H1 (cell line): ENCODE data around the gene ASTN2. TPM values are rescaled to one million over a fixed set of nuclear protein-coding genes. Genes with fewer than 3 reads are reported as not detected.

Source experiments
- CTCF ChIA-PET: fragments of 300-600 bp; sonication (Branson Sonifier 250); formaldehyde crosslinking; loops from one replicate; lab custom pipeline; 2021; ENCODE audit not compliant: partially characterized antibody; lab: Charles Lee
- POLR2A ChIA-PET: fragments of 300-600 bp; sonication (Branson Sonifier 250); formaldehyde crosslinking; loops from one replicate; lab custom pipeline; 2021; ENCODE audit warnings: inconsistent platforms; ENCODE audit not compliant: partially characterized antibody; lab: Charles Lee
- DNase-seq, 2 experiments: peaks; one replicate each; pipeline versions ENCODE4 v3.0.0 to v3.0.0-alpha.2; 2010 to 2022; ENCODE audit warnings: low spot score in 2 of 2, low read depth in 1 of 2, mixed read lengths in 1 of 2
- FAIRE-seq: peaks from 2 replicates; lab custom pipeline; 2011; peaks lifted over from hg19 to GRCh38; lab: Jason Lieb, UNC
- H2AFZ ChIP-seq: 2 replicates; pipeline ENCODE4 v1.8.1; 2012; ENCODE audit warnings: low read length, inconsistent platforms
- H2AK5ac ChIP-seq: 2 replicates; pipeline ENCODE4 v1.6.1; 2013; ENCODE audit warnings: low read depth, low read length
- H2BK120ac ChIP-seq: replicated peaks from 2 replicates; pipeline ENCODE3; 2013; ENCODE audit warnings: low read depth, low read length, inconsistent platforms
- H2BK12ac ChIP-seq: 2 replicates; pipeline ENCODE4 v1.6.1; 2013; ENCODE audit warnings: low read depth, low read length
- H2BK15ac ChIP-seq: 2 replicates; pipeline ENCODE4 v1.6.1; 2013; ENCODE audit warnings: low read length
- H2BK20ac ChIP-seq: 2 replicates; pipeline ENCODE4 v1.6.1; 2013; ENCODE audit warnings: low read length
- H2BK5ac ChIP-seq: 2 replicates; pipeline ENCODE4 v1.6.1; 2013; ENCODE audit warnings: low read depth, low read length
- H3K14ac ChIP-seq: 2 replicates; pipeline ENCODE4 v1.6.1; 2013; ENCODE audit warnings: inconsistent platforms; ENCODE audit not compliant: insufficient read length
- H3K18ac ChIP-seq: 2 replicates; pipeline ENCODE4 v1.6.1; 2013; ENCODE audit warnings: low read length; ENCODE audit errors: extremely low read depth
- H3K23ac ChIP-seq: 2 replicates; pipeline ENCODE4 v1.6.1; 2013; ENCODE audit warnings: inconsistent platforms; ENCODE audit not compliant: insufficient read length
- H3K23me2 ChIP-seq: 2 replicates; pipeline ENCODE4 v1.6.1; 2013; ENCODE audit warnings: low read depth, low read length
- H3K27ac ChIP-seq: 2 replicates; pipeline ENCODE4 v1.6.1; 2011; ENCODE audit warnings: low read depth, low read length, inconsistent platforms
- H3K27me3 ChIP-seq, 4 experiments: replicated peaks in 1 of 4; 1 replicate in 1 of 4; 2 replicates in 3 of 4; pipeline versions ENCODE4 v1.6.1 to v1.8.1; 2011 to 2013; ENCODE audit warnings: low read length in 3 of 4, mild to moderate bottlenecking in 3 of 4, inconsistent platforms in 2 of 4, mixed read lengths in 2 of 4, moderate library complexity in 1 of 4; ENCODE audit not compliant: control insufficient read depth in 3 of 4, insufficient read depth in 3 of 4; ENCODE audit errors: extremely low read depth in 1 of 4
- H3K36me3 ChIP-seq, 4 experiments: 2 replicates each; pipeline versions ENCODE4 v1.6.1 to v1.8.1; 2011 to 2013; ENCODE audit warnings: mild to moderate bottlenecking in 4 of 4, low read length in 3 of 4, moderate library complexity in 2 of 4, control low read depth in 1 of 4, inconsistent platforms in 1 of 4; ENCODE audit not compliant: insufficient read depth in 4 of 4, control insufficient read depth in 2 of 4
- H3K4ac ChIP-seq: replicated peaks from 2 replicates; pipeline ENCODE3; 2013; ENCODE audit warnings: low read length, low read depth, mixed read lengths, inconsistent platforms; ENCODE audit not compliant: insufficient read length
- H3K4me1 ChIP-seq, 4 experiments: replicated peaks in 1 of 4; 1 replicate in 1 of 4; 2 replicates in 3 of 4; pipeline versions ENCODE4 v1.6.1 to v1.8.1; 2011 to 2013; ENCODE audit warnings: low read length in 3 of 4, inconsistent platforms in 2 of 4, mixed read lengths in 1 of 4; ENCODE audit not compliant: insufficient read depth in 4 of 4, control insufficient read depth in 3 of 4
- H3K4me2 ChIP-seq, 2 experiments: 2 replicates each; pipeline versions ENCODE4 v1.6.1 to v1.8.1; 2011 to 2013; ENCODE audit warnings: low read depth in 2 of 2, low read length in 2 of 2, control low read depth in 1 of 2, inconsistent platforms in 1 of 2, mild to moderate bottlenecking in 1 of 2; ENCODE audit not compliant: insufficient read depth in 1 of 2
- H3K4me3 ChIP-seq, 4 experiments: fragments of 200-600, 300-600 bp in 1 of 4; sonication (generic), shearing (Covaris generic), sonication (Bioruptor Twin) in 1 of 4; 2 replicates each; pipeline versions ENCODE4 v1.5.1 to v1.8.1; 2011 to 2016; ENCODE audit warnings: low read length in 4 of 4, low read depth in 3 of 4, control low read depth in 2 of 4, inconsistent platforms in 2 of 4, mild to moderate bottlenecking in 2 of 4, mixed read lengths in 1 of 4, moderate library complexity in 1 of 4; ENCODE audit not compliant: insufficient read depth in 2 of 4; ENCODE audit errors: extremely low read depth in 1 of 4
- H3K56ac ChIP-seq: replicated peaks from 2 replicates; pipeline ENCODE3; 2013; ENCODE audit warnings: low read depth, mild to moderate bottlenecking, mixed read lengths, low read length, inconsistent platforms; ENCODE audit not compliant: insufficient read length
- H3K79me1 ChIP-seq: 2 replicates; pipeline ENCODE4 v1.6.1; 2013; ENCODE audit warnings: low read depth, low read length, control low read depth
- H3K79me2 ChIP-seq, 2 experiments: 2 replicates each; pipeline versions ENCODE4 v1.6.1 to v1.8.1; 2012 to 2013; ENCODE audit warnings: low read length in 2 of 2, mild to moderate bottlenecking in 2 of 2, inconsistent platforms in 1 of 2; ENCODE audit not compliant: insufficient read depth in 2 of 2, control insufficient read depth in 1 of 2
- H3K9ac ChIP-seq, 4 experiments: replicated peaks in 1 of 4; 1 replicate in 1 of 4; 2 replicates in 3 of 4; pipeline versions ENCODE4 v1.6.1 to v1.8.1; 2011 to 2013; ENCODE audit warnings: low read depth in 3 of 4, low read length in 3 of 4, control low read depth in 2 of 4, mild to moderate bottlenecking in 2 of 4, moderate library complexity in 2 of 4, inconsistent platforms in 1 of 4; ENCODE audit errors: extremely low read depth in 1 of 4
- H3K9me3 ChIP-seq, 2 experiments: 2 replicates each; pipeline versions ENCODE4 v1.6.1 to v1.8.1; 2012 to 2013; ENCODE audit warnings: mild to moderate bottlenecking in 2 of 2, moderate library complexity in 2 of 2, control low read depth in 1 of 2, inconsistent platforms in 1 of 2, low read depth in 1 of 2, low read length in 1 of 2, mixed read lengths in 1 of 2; ENCODE audit not compliant: insufficient read depth in 2 of 2
- H4K20me1 ChIP-seq, 2 experiments: replicated peaks in 1 of 2; 2 replicates each; pipeline versions ENCODE3 to v1.8.1; 2011 to 2013; ENCODE audit warnings: inconsistent platforms in 2 of 2, low read length in 2 of 2, mild to moderate bottlenecking in 1 of 2; ENCODE audit not compliant: insufficient read depth in 2 of 2, control insufficient read depth in 1 of 2
- H4K5ac ChIP-seq: 2 replicates; pipeline ENCODE4 v1.6.1; 2013; ENCODE audit warnings: low read length, low read depth, mixed read lengths, inconsistent platforms; ENCODE audit not compliant: insufficient read length
- H4K8ac ChIP-seq: 2 replicates; pipeline ENCODE4 v1.8.0; 2013; ENCODE audit warnings: mild to moderate bottlenecking, moderate library complexity, low read length, inconsistent platforms; ENCODE audit not compliant: insufficient read depth; ENCODE audit errors: extremely low read depth
- H4K91ac ChIP-seq: replicated peaks from 2 replicates; pipeline ENCODE3; 2013; ENCODE audit warnings: low read length, mixed read lengths, inconsistent platforms; ENCODE audit not compliant: insufficient read length
- ASH2L ChIP-seq: fragments of 200-600, 300-600 bp; sonication (generic); IDR thresholded peaks from one replicate; pipeline ENCODE4 v1.7.1; 2017; ENCODE audit warnings: low read length
- CREB1 ChIP-seq: IDR thresholded peaks from 2 replicates; pipeline ENCODE4 v1.6.1; 2012; ENCODE audit warnings: inconsistent platforms
- CTBP2 ChIP-seq: IDR thresholded peaks from 2 replicates; pipeline ENCODE4 v1.7.0; 2011; ENCODE audit warnings: borderline replicate concordance, mild to moderate bottlenecking, moderate library complexity, mixed read lengths, low read length; ENCODE audit not compliant: insufficient read depth, insufficient read length
- EGR1 ChIP-seq: IDR thresholded peaks from 2 replicates; pipeline ENCODE4 v1.6.1; 2011; ENCODE audit warnings: low read depth, low read length, borderline replicate concordance
- GABPA ChIP-seq: IDR thresholded peaks from 2 replicates; pipeline ENCODE4 v1.6.1; 2011; ENCODE audit warnings: mild to moderate bottlenecking, low read length, moderate library complexity, borderline replicate concordance; ENCODE audit not compliant: insufficient read depth
- MAFK ChIP-seq: IDR thresholded peaks from 2 replicates; pipeline ENCODE4 v1.6.1; 2012; ENCODE audit warnings: low read depth, mild to moderate bottlenecking, improper control_type of control experiment, low read length
- POLR2AphosphoS5 ChIP-seq: IDR thresholded peaks from 2 replicates; pipeline ENCODE4 v1.6.1; 2011; ENCODE audit warnings: low read depth, low read length
- RAD21 ChIP-seq, 2 experiments: IDR thresholded peaks in 1 of 2; conservative IDR thresholded peaks in 1 of 2; 2 replicates each; pipeline ENCODE4 v1.6.1; 2011; ENCODE audit warnings: low read depth in 2 of 2, low read length in 2 of 2, improper control_type of control experiment in 1 of 2, inconsistent platforms in 1 of 2, mild to moderate bottlenecking in 1 of 2, moderate library complexity in 1 of 2
- RNF2 ChIP-seq: fragments of 200-900, 300-1000 bp; sonication (generic); IDR thresholded peaks from 2 replicates; pipeline ENCODE4 v1.7.1; 2016; ENCODE audit warnings: borderline replicate concordance, low read depth, mild to moderate bottlenecking, antibody characterized with exemption, low read length; ENCODE audit not compliant: poor library complexity, severe bottlenecking; ENCODE audit errors: missing control alignments
- TEAD4 ChIP-seq: IDR thresholded peaks from 2 replicates; pipeline ENCODE4 v1.6.1; 2012; ENCODE audit warnings: low read depth, low read length, inconsistent platforms, mixed read lengths
- WGBS, 2 experiments: shearing (Covaris generic) in 1 of 2; methylation state at CpG; one replicate each; pipeline versions ENCODE4 v1.1.6 to v1.1.7; 2013 to 2015; ENCODE audit warnings: low lambda C conversion rate in 2 of 2, mixed read lengths in 2 of 2, inconsistent platforms in 1 of 2, low coverage in 1 of 2, missing lambda C conversion rate in 1 of 2; ENCODE audit not compliant: insufficient replicate concordance in 2 of 2, insufficient coverage in 1 of 2, insufficient read length in 1 of 2; ENCODE audit errors: extremely low coverage in 1 of 2, missing lambda C conversion rate in 1 of 2; 5-methylcytosine and 5-hydroxymethylcytosine counted together
- polyA plus RNA-seq, 7 experiments: library from polyadenylated mRNA; depleted of rRNA in 3 of 7; stranded (reverse) in 5 of 7; unstranded in 2 of 7; fragments of >200 nt in 5 of 7; fragments of 200-250 nt in 2 of 7; gene quantifications; 1 replicate in 5 of 7; 2 replicates in 1 of 7; 4 replicates in 1 of 7; pipeline versions ENCODE4 v1.2.1 to v1.2.3, GENCODE V29; 2011 to 2013; ENCODE audit warnings: missing spikeins in 2 of 7, mixed read lengths in 2 of 7
- total RNA-seq: library from RNA; stranded (reverse); fragmentation: NEBNext Ultra II Directional; extraction: Animal tissue kit (Norgen Biotek cat#: 25700); gene quantifications from 2 replicates; pipeline ENCODE4 v1.2.1, GENCODE V29; 2021
- TF ChIP-seq, protein P1 (sequence below), 3 experiments: IDR thresholded peaks; 1 replicate in 2 of 3; 2 replicates in 1 of 3; pipeline versions ENCODE4 v1.5.1 to v1.6.1; 2011; ENCODE audit warnings: low read length in 3 of 3, mild to moderate bottlenecking in 3 of 3, inconsistent platforms in 2 of 3, low read depth in 1 of 3, moderate library complexity in 1 of 3; ENCODE audit not compliant: insufficient read depth in 1 of 3; ENCODE audit errors: control extremely low read depth in 1 of 3

The ASTN2 gene
- total and polyA plus RNA-seq, 2 of the 8 experiments (the other 6 are each of a cell fraction or from before 2014, with no cell fraction given), result 8.2 to 13.7 TPM

DNA sequence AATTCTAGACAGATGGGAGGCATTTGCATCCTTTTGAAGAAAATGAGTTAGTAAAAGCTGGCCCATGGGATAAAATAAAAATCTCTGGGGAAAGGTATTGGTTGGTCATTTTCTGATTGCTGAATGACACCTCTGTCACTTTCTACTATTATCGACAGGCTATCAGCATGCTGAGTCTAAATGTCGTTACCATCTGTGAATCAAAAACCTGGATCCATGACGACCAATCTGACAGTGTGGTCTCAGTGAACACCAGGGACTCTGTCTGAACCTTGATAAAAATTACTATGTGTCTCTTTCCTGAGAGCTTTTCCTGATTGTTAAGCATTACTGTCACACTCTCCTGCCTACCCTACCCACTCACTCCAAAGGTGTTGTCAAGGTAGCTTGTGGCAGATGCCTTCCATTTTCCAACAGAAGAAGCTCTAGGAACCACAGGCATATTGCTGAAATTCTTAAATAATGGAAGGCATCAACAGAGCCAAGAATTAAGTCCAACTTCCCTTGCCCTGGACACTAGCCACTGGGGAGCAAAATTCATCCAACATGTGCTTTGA is 12.6 kb upstream of the ASTN2 start:
- ChIA-PET CTCF (interaction anchor here (0.7 to 2.3 kb wide), 7 partner anchors 11 to 266 kb away, joined by 3 to 9 read pairs (median 3); no protein-coding TSS in a partner anchor), POLR2A (no interaction called here)
- H4K91ac ChIP-seq, result no peak overlapping the region
- H4K8ac ChIP-seq, result no peak overlapping the region
- H2BK15ac ChIP-seq, result no peak overlapping the region
- no peak for DNase-seq
- H3K36me3 ChIP-seq, result no peaks in the 10 kb centered on the region
- no peak overlapping the region for H3K23ac ChIP-seq
- no peak overlapping the region for H3K9ac ChIP-seq
- no peak overlapping the region for H2AFZ ChIP-seq
- FAIRE-seq, result no peak
- H4K20me1 ChIP-seq, result no peaks in the 10 kb centered on the region
- H3K23me2 ChIP-seq, result no peaks in the 10 kb centered on the region
- no peak overlapping the region for H3K14ac ChIP-seq
- H3K18ac ChIP-seq, result no peak overlapping the region
- no peak overlapping the region for H3K56ac ChIP-seq
- H2BK20ac ChIP-seq, result no peak overlapping the region
- H2BK120ac ChIP-seq, result no peak overlapping the region
- H4K5ac ChIP-seq, result no peak overlapping the region
- WGBS, 2 experiments, result 89% methylated on average over 3 of the region's 3 CpGs; no CpG with 5 or more reads in 1 of the 2 experiments
- H3K4me2 ChIP-seq, result no peak overlapping the region
- no peaks in the 10 kb centered on the region for H3K27me3 ChIP-seq
- no peak overlapping the region for H3K4ac ChIP-seq
- no peaks in the 10 kb centered on the region for H3K79me2 ChIP-seq
- H2AK5ac ChIP-seq, result no peak overlapping the region
- H3K4me1 ChIP-seq, result no peaks in the 10 kb centered on the region
- no peak overlapping the region for H2BK12ac ChIP-seq
- no peaks in the 10 kb centered on the region for H3K9me3 ChIP-seq
- H3K27ac ChIP-seq, result no peak overlapping the region
- no peak overlapping the region for H3K4me3 ChIP-seq
- no peak overlapping the region for H2BK5ac ChIP-seq
- no peaks in the 10 kb centered on the region for H3K79me1 ChIP-seq
- no peak for TF ChIP-seq CTBP2
- TF ChIP-seq GABPA, result no peak
- no peak for TF ChIP-seq TEAD4
- TF ChIP-seq MAFK, result no peak
- no peak for TF ChIP-seq RNF2
- no peak for TF ChIP-seq CREB1
- no peak for TF ChIP-seq RAD21 (IDR thresholded peaks at IDR 0.05 in 1 of 2, conservative IDR thresholded peaks at IDR 0.05 in 1 of 2; ENCODE audit: low read depth in 2 of 2, low read length in 2 of 2)
- no peak for TF ChIP-seq ASH2L
- TF ChIP-seq, protein P1, sequence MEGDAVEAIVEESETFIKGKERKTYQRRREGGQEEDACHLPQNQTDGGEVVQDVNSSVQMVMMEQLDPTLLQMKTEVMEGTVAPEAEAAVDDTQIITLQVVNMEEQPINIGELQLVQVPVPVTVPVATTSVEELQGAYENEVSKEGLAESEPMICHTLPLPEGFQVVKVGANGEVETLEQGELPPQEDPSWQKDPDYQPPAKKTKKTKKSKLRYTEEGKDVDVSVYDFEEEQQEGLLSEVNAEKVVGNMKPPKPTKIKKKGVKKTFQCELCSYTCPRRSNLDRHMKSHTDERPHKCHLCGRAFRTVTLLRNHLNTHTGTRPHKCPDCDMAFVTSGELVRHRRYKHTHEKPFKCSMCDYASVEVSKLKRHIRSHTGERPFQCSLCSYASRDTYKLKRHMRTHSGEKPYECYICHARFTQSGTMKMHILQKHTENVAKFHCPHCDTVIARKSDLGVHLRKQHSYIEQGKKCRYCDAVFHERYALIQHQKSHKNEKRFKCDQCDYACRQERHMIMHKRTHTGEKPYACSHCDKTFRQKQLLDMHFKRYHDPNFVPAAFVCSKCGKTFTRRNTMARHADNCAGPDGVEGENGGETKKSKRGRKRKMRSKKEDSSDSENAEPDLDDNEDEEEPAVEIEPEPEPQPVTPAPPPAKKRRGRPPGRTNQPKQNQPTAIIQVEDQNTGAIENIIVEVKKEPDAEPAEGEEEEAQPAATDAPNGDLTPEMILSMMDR (IDR thresholded peaks at IDR 0.05; ENCODE audit: control extremely low read depth in 1 of 3, insufficient read depth in 1 of 3, low read depth in 1 of 3, low read length in 3 of 3), result no peak
- TF ChIP-seq EGR1, result no peak
- TF ChIP-seq POLR2AphosphoS5, result no peak
- TF ChIP-seq, all 59 proteins: peak for 0
